Measurements from ENCODE around the gene NAPA.

Gene NAPA

GRCh38 chr19:47495478-47496372 is 19.1 kb downstream of the NAPA start:
- Histone ChIP-seq H3K36me3 (ENCODE audit: control insufficient read depth, insufficient read depth, low read length) (peaks cover 56% of the 10 kb centered on the region), H3K27me3 (replicated peaks; ENCODE audit: control insufficient read depth, insufficient read depth, low read length) (no peaks in the 10 kb centered on the region), H3K4me3 (replicated peaks; ENCODE audit: low read depth, low read length) (no peak overlapping the region)
- TF ChIP-seq CTCF (IDR thresholded peaks at IDR 0.05; ENCODE audit: insufficient read depth, low read length, poor library complexity, severe bottlenecking) = no peak
- no peak for DNase-seq (ENCODE audit: extremely low read depth, insufficient read length)

GRCh38 chr19:47494729-47495128 is 20.1 kb downstream of the NAPA start:
- no peak for TF ChIP-seq CTCF (IDR thresholded peaks at IDR 0.05; ENCODE audit: insufficient read depth, low read length, poor library complexity, severe bottlenecking)
- H3K36me3 ChIP-seq (ENCODE audit: control insufficient read depth, insufficient read depth, low read length) = peaks cover 52% of the 10 kb centered on the region
- H3K4me3 ChIP-seq (replicated peaks; ENCODE audit: low read depth, low read length) = no peak overlapping the region
- DNase-seq (ENCODE audit: extremely low read depth, insufficient read length) = no peak
- no peaks in the 10 kb centered on the region for H3K27me3 ChIP-seq (replicated peaks; ENCODE audit: control insufficient read depth, insufficient read depth, low read length)

- no peak for TF ChIP-seq CTCF (IDR thresholded peaks at IDR 0.05; ENCODE audit: insufficient read depth, low read length, poor library complexity, severe bottlenecking)
- Histone ChIP-seq H3K4me3 (replicated peaks; ENCODE audit: low read depth, low read length) (no peak overlapping the region), H3K27me3 (replicated peaks; ENCODE audit: control insufficient read depth, insufficient read depth, low read length) (no peaks in the 10 kb centered on the region), H3K36me3 (ENCODE audit: control insufficient read depth, insufficient read depth, low read length) (peaks cover 52% of the 10 kb centered on the region)
- DNase-seq (ENCODE audit: extremely low read depth, insufficient read length) = no peak
Observed at GRCh38 chr19:47494211-47494547, 20.7 kb downstream of the NAPA start.

- no peaks in the 10 kb centered on the region for H3K27me3 ChIP-seq (replicated peaks; ENCODE audit: control insufficient read depth, insufficient read depth, low read length)
Observed at GRCh38 chr19:47493378-47494210, 21.3 kb downstream of the NAPA start.

More at GRCh38 chr19:47493378-47494210, 21.3 kb downstream of the NAPA start:
- no peak for DNase-seq (ENCODE audit: extremely low read depth, insufficient read length)
- H3K4me3 ChIP-seq (replicated peaks; ENCODE audit: low read depth, low read length) = no peak overlapping the region
- peaks cover 52% of the 10 kb centered on the region for H3K36me3 ChIP-seq (ENCODE audit: control insufficient read depth, insufficient read depth, low read length)
- no peak for TF ChIP-seq CTCF (IDR thresholded peaks at IDR 0.05; ENCODE audit: insufficient read depth, low read length, poor library complexity, severe bottlenecking)
